Tibial artery (tissue), 4 donors: ENCODE measurements around the gene PTH1R.

Experiments used
- DNase-seq, 2 donors: peaks; one replicate each; pipeline ENCODE4 v3.0.0-alpha.2; 2019
- H3K27ac ChIP-seq, 2 donors: fragments of 200-600 bp; sonication (generic) in 1 of 2; 1 replicate in 1 of 2; 2 replicates in 1 of 2; pipeline ENCODE4 v1.5.1; 2018 to 2019; ENCODE audit warnings: mild to moderate bottlenecking in 1 of 2
- H3K27me3 ChIP-seq, 2 donors: fragments of 200-600 bp; sonication (generic) in 1 of 2; one replicate each; pipeline versions ENCODE4 v1.5.1 to v1.6.0; 2016 to 2019
- H3K36me3 ChIP-seq, 3 donors: fragments of 200-600 bp; sonication (generic) in 2 of 3; one replicate each; pipeline ENCODE4 v1.5.1; 2016 to 2019; ENCODE audit warnings: mild to moderate bottlenecking in 2 of 3
- H3K4me1 ChIP-seq, 4 donors: fragments of 200-600 bp; sonication (generic) in 2 of 4; 1 replicate in 3 of 4; 2 replicates in 1 of 4; pipeline ENCODE4 v1.5.1; 2016 to 2019
- H3K4me3 ChIP-seq, 2 donors: fragments of 200-600 bp; sonication (generic) in 1 of 2; 1 replicate in 1 of 2; 2 replicates in 1 of 2; pipeline ENCODE4 v1.5.1; 2018 to 2019; ENCODE audit warnings: mild to moderate bottlenecking in 2 of 2
- H3K9me3 ChIP-seq, 3 donors: fragments of 200-600 bp; sonication (generic) in 1 of 3; one replicate each; pipeline ENCODE4 v1.5.1; 2016 to 2019
- CTCF ChIP-seq, 2 experiments: fragments of 200-600 bp in 1 of 2; fragments of 450-650 bp in 1 of 2; IDR thresholded peaks; one replicate each; pipeline ENCODE4 v1.5.1; 2017 to 2019; ENCODE audit warnings: antibody characterized with exemption in 2 of 2, mild to moderate bottlenecking in 1 of 2, moderate library complexity in 1 of 2
- intact Hi-C: fragments of 100-400 bp; cut with DNase I; formaldehyde crosslinking; loops from one replicate; pipeline ENCODE4 v1.15.0; 2023; ENCODE audit warnings: low total_unique reads

PTH1R gene

GRCh38 chr3:46889381-46890110 lies 12.0 kb downstream of the PTH1R start:
- DNase-seq, result no peak
- Histone ChIP-seq H3K36me3 (no peaks in the 10 kb centered on the region), H3K27me3 (no peaks in the 10 kb centered on the region), H3K4me1 (peaks cover 0 to 47% (median 35%) of the 10 kb centered on the region in 4 donors), H3K9me3 (no peaks in the 10 kb centered on the region), H3K4me3 (no peak overlapping the region), H3K27ac (peak overlapping the region in 1 of 2 donors; percentile 30)
- TF ChIP-seq CTCF (IDR thresholded peaks at IDR 0.05), result no peak
- intact Hi-C loops, result no loop called here

GRCh38 chr3:46890132-46890531 lies 12.6 kb downstream of the PTH1R start:
- H3K9me3 ChIP-seq, result no peaks in the 10 kb centered on the region
- no peaks in the 10 kb centered on the region for H3K36me3 ChIP-seq
- H3K27ac ChIP-seq, result no peak overlapping the region
- intact Hi-C loops, result no loop called here
- DNase-seq, result no peak
- H3K4me1 ChIP-seq, result peaks cover 0 to 42% (median 31%) of the 10 kb centered on the region in 4 donors
- no peak for TF ChIP-seq CTCF (IDR thresholded peaks at IDR 0.05)
- no peak overlapping the region for H3K4me3 ChIP-seq
- H3K27me3 ChIP-seq, result no peaks in the 10 kb centered on the region

GRCh38 chr3:46891132-46891531 lies 13.6 kb downstream of the PTH1R start:
- DNase-seq, result no peak
- no peak for TF ChIP-seq CTCF (IDR thresholded peaks at IDR 0.05)
- intact Hi-C loops, result no loop called here
- Histone ChIP-seq H3K4me1 (peaks cover 0 to 42% (median 31%) of the 10 kb centered on the region in 4 donors), H3K27ac (peak overlapping the region; percentile 72 to 77), H3K36me3 (no peaks in the 10 kb centered on the region), H3K4me3 (no peak overlapping the region), H3K27me3 (no peaks in the 10 kb centered on the region), H3K9me3 (no peaks in the 10 kb centered on the region)

GRCh38 chr3:46892285-46893145 lies 15.0 kb downstream of the PTH1R start:
- intact Hi-C loops, result no loop called here
- Histone ChIP-seq H3K27me3 (no peaks in the 10 kb centered on the region), H3K4me3 (peak overlapping the region; percentile 39 to 51), H3K4me1 (peaks cover 0 to 42% (median 31%) of the 10 kb centered on the region in 4 donors), H3K9me3 (no peaks in the 10 kb centered on the region), H3K27ac (peak overlapping the region; percentile 72 to 77), H3K36me3 (no peaks in the 10 kb centered on the region)
- no peak for TF ChIP-seq CTCF (IDR thresholded peaks at IDR 0.05)
- peak; percentile 87 to 95 for DNase-seq

GRCh38 chr3:46893146-46893748 lies 15.7 kb downstream of the PTH1R start:
- DNase-seq, result peak in 1 of 2 donors; percentile 83
- Histone ChIP-seq H3K27me3 (no peaks in the 10 kb centered on the region), H3K4me1 (peaks cover 0 to 47% (median 34%) of the 10 kb centered on the region in 4 donors), H3K4me3 (peak overlapping the region; percentile 39 to 51), H3K36me3 (no peaks in the 10 kb centered on the region), H3K27ac (peak overlapping the region; percentile 72 to 77), H3K9me3 (no peaks in the 10 kb centered on the region)
- no peak for TF ChIP-seq CTCF (IDR thresholded peaks at IDR 0.05)
- intact Hi-C loops, result no loop called here
